AG10803 (cell line): ENCODE measurements around the gene ZNF182.
"Not testable (repeated sequence)": the region's sequence is repeated elsewhere in the genome, so short reads cannot be mapped to it uniquely, and the experiment has no call there.

Experiments used
- DNase-seq: peaks from one replicate; pipeline ENCODE4 v3.0.0; 2010; ENCODE audit warnings: low read depth
- H3K4me3 ChIP-seq: 2 replicates; pipeline ENCODE4 v1.5.1; 2011; ENCODE audit warnings: mild to moderate bottlenecking, low read length, control low read depth
- CTCF ChIP-seq: conservative IDR thresholded peaks from 2 replicates; pipeline ENCODE4 v1.5.1; 2011; ENCODE audit warnings: mild to moderate bottlenecking, low read length, control low read depth, inconsistent platforms

ZNF182 gene

GRCh38 chrX:48003758-48004457, at the start of gene ZNF182:
Gene ZNF182 (minus strand): TSS chrX:48003989. CDS start chrX:48002609, 1,380 bp downstream.
- DNase-seq: peak; percentile 84
- peak within 1 kb of the TSS; percentile 77 for H3K4me3 ChIP-seq
- no peak for TF ChIP-seq CTCF

GRCh38 chrX:48046846-48047245, 43.1 kb upstream of the ZNF182 start:
- no peak for TF ChIP-seq CTCF
- no peak for DNase-seq
- no peak overlapping the region for H3K4me3 ChIP-seq

- TF ChIP-seq CTCF: no peak
- DNase-seq: peak; percentile 44
- no peak overlapping the region for H3K4me3 ChIP-seq
Measured at GRCh38 chrX:48045410-48046311, 41.9 kb upstream of the ZNF182 start.

- no peak for DNase-seq
- H3K4me3 ChIP-seq: no peak overlapping the region
- TF ChIP-seq CTCF: no peak
Measured at GRCh38 chrX:48043056-48043455, 39.3 kb upstream of the ZNF182 start.

GRCh38 chrX:48035891-48036290, 32.1 kb upstream of the ZNF182 start:
- no peak for DNase-seq
- H3K4me3 ChIP-seq: no peak overlapping the region
- TF ChIP-seq CTCF: no peak

GRCh38 chrX:48030641-48031173, 26.9 kb upstream of the ZNF182 start:
- not testable (repeated sequence) for H3K4me3 ChIP-seq, DNase-seq

- TF ChIP-seq CTCF: no peak
- DNase-seq: no peak
- no peak overlapping the region for H3K4me3 ChIP-seq
Measured at GRCh38 chrX:48030237-48030636, 26.4 kb upstream of the ZNF182 start.
